Measurements from ENCODE around the gene SLC6A12. TPM values are rescaled to one million over a fixed set of nuclear protein-coding genes. Genes with fewer than 3 reads are reported as not detected.

SLC6A12 gene
- total and polyA plus RNA-seq, 9 of the 15 experiments (the other 6 are each of a cell fraction or from before 2014, with no cell fraction given), result not detected

DNA sequence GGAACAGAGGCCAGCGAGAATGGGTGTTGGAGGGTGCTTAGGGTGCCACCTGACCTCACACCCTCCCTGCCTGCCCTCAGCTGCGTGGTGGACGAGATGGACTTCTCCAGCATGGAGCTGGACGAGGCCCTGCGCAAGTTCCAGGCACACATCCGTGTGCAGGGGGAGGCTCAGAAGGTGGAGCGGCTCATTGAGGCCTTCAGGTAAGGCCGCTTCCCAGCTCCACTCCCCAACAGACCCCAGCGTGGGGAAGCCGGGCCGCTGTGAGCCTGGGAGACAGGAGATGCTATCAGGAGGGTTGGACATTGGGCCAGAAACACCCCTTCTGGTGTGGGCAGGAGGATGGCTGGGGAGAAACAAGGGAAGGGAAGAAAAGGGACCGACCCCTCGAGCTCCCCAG lies 57.0 kb downstream of the SLC6A12 start (continued):
- TF ChIP-seq ZBTB40 (IDR thresholded peaks at IDR 0.05), result no peak
- TF ChIP-seq ZBTB40 (CRISPR knock-in tag; IDR thresholded peaks at IDR 0.05), result no peak
- TF ChIP-seq ZNF384 (IDR thresholded peaks at IDR 0.05; ENCODE audit: low read depth, low read length), result no peak
- TF ChIP-seq CBFA2T3 (IDR thresholded peaks at IDR 0.05), result no peak
- TF ChIP-seq ZNF707 (CRISPR knock-in tag; conservative IDR thresholded peaks at IDR 0.05), result no peak
- TF ChIP-seq RFX7 (CRISPR knock-in tag; IDR thresholded peaks at IDR 0.05), result no peak
- no peak for TF ChIP-seq POLR2G (IDR thresholded peaks at IDR 0.05; ENCODE audit: low read depth, low read length)
- no peak for TF ChIP-seq POLR2H (tag; IDR thresholded peaks at IDR 0.05; ENCODE audit: low read depth)
- TF ChIP-seq, protein P1, sequence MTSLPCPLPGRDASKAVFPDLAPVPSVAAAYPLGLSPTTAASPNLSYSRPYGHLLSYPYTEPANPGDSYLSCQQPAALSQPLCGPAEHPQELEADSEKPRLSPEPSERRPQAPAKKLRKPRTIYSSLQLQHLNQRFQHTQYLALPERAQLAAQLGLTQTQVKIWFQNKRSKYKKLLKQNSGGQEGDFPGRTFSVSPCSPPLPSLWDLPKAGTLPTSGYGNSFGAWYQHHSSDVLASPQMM (CRISPR knock-in tag; IDR thresholded peaks at IDR 0.05), result no peak
- TF ChIP-seq TEAD4 (IDR thresholded peaks at IDR 0.05; ENCODE audit: low read length), result no peak
- TF ChIP-seq TEAD4 (CRISPR knock-in tag; IDR thresholded peaks at IDR 0.05; ENCODE audit: borderline replicate concordance), result no peak
- TF ChIP-seq CBX2 (IDR thresholded peaks at IDR 0.05; ENCODE audit: insufficient read depth, low read length, poor library complexity, severe bottlenecking), result no peak
- TF ChIP-seq EZH2 (IDR thresholded peaks at IDR 0.05; ENCODE audit: borderline replicate concordance, low read depth, low read length), result no peak
- TF ChIP-seq ZNF12 (CRISPR knock-in tag; IDR thresholded peaks at IDR 0.05), result no peak
- TF ChIP-seq ZNF507 (tag; conservative IDR thresholded peaks at IDR 0.05), result no peak
- no peak for TF ChIP-seq DNMT1 (IDR thresholded peaks at IDR 0.05)
